Islet of Langerhans (tissue), 1 donor: ENCODE data around the gene ZSCAN5B.
A peak's percentile ranks its signal among the peaks of the same experiment; 100 is the strongest.
"Not testable (repeated sequence)": the region's sequence is repeated elsewhere in the genome, so short reads cannot be mapped to it uniquely, and the experiment has no call there.

Experiments used
- FAIRE-seq: peaks from one replicate; lab custom pipeline; 2011; peaks lifted over from hg19 to GRCh38; lab: Jason Lieb, UNC

Gene ZSCAN5B

DNA sequence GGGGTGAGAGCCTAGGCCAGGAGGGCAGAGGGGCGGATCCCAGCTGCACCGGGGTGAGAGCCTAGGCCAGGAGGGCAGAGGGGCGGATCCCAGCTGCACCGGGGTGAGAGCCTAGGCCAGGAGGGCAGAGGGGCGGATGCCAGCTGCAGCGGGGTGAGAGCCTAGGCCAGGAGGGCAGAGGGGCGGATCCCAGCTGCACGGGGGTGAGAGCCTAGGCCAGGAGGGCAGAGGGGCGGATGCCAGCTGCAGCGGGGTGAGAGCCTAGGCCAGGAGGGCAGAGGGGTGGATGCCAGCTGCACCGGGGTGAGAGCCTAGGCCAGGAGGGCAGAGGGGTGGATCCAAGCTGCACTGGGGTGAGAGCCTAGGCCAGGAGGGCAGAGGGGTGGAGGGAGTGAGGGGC, 21.3 kb downstream of the ZSCAN5B start:
- FAIRE-seq = not testable (repeated sequence)

DNA sequence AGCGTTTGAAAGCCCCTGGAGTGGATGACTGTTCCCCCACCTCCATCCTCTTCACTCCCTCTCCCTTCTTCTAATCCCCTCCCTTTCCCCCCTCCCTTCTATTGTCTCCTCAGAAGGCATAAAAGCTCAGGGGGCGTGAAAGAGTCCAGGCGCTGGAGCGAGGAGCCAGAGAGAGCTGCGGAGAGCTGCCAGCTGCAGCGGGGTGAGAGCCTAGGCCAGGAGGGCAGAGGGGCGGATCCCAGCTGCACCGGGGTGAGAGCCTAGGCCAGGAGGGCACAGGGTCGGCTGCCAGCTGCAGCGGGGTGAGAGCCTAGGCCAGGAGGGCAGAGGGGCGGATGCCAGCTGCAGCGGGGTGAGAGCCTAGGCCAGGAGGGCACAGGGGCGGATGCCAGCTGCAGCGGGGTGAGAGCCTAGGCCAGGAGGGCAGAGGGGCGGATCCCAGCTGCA, 21.7 kb downstream of the ZSCAN5B start, which contains the start of gene GALP:
Gene GALP (plus strand): TSS at position 148 of the 447 bp plus-strand sequence. CDS start 1,101 bp downstream, outside the sequence.
- FAIRE-seq = not testable (repeated sequence)

DNA sequence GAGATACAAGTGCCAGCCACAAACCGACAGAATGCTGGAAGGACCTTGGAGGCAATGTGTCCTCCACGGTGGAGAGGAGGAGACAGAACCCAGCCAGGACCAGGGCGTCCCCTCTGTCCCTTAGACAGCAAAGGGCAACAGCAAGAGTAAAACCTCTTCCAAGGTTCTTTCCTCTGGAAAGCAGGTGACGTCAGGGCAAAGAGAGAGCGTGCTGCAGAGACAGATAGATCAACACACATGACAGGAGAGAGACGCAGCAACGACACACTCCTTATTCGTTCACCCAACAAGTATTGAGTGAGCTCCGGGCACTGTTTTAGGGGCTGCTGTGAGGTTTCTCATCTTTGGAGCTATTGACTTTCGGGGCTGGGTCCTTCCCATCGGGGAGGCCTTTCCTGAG, 23.0 kb downstream of the ZSCAN5B start:
- FAIRE-seq = no peak

DNA sequence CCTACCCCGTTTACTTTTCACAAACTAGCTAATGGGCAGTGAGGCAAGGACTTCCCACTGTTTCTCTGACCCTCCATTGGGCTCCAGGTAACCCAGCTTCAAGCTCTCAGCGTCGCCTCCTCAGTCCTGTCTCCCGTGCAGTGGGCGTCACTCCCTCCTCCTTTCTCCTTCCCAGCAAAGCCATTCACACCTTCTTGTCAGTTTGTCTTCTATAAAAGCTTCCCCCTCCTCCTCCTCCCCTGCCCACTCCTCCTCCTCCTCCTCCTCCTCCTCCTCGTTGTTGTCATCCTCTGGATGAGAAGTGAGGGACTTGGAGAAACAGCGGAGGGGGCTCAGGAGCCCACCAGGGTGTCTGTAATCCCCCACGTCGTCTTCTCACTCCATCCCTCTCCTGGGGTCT, 23.5 kb downstream of the ZSCAN5B start:
- no peak for FAIRE-seq

DNA sequence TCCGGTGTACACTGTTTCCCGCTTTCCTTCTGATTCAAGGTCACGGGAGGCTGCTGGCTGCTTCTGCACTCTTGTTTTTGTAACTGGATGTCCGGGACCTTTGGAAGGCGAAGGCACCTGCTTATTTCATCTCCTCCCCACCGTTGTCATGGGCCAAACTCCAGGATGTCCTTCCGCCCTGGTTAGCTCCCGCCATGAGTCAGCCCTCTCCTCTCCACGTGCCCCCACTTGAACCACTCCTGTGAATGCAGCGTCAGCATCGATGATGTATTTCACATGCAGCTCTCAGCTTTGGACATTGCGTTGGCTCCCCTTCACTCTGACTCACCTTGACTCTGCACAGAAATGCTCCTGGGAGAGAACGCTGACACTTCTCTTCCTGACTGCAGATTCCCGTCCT, 27.3 kb downstream of the ZSCAN5B start:
- FAIRE-seq = peak; percentile 33

DNA sequence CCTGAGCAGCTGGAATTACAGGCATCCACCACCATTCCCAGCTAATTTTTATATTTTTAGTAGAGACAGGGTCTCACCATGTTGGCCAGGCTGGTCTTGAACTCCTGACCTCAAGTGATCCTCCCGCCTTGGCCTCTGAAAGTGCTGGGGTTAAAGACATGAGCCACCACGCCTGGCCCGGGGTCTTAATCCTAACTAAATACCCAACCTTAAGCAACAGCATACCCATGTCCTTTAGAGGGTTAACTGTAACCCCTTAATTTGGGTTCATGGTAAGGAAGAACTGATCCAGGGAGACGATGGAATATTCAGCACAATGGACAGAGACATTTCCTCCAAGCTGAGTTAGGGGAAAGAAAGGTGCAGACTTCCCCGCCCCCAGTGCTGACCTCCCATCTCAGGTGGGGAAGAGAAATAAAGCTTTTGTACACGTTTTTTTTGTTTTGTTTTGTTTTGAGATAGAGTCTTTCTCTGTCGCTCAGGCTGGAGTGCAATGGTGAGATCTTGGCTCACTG, 30.5 kb downstream of the ZSCAN5B start:
- FAIRE-seq = no peak

DNA sequence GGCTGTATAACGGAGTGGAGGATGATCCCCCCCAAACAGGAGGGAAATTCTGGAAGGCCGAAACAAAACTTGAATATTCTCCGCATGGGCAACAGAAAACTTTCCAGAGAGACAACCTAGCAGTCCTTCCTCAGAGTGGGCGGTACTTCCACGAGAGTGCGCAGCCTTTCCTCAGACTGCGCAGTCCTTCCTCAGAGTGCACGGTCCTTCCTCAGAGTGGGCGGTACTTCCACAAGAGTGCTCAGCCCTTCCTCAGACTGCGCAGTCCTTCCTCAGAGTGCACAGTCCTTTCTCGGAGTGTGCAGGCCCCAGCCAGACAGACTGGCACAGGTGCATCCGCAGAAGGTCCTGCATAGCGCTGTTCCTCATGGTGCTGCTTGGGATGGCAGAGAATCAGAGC, 34.5 kb downstream of the ZSCAN5B start:
- FAIRE-seq = no peak

DNA sequence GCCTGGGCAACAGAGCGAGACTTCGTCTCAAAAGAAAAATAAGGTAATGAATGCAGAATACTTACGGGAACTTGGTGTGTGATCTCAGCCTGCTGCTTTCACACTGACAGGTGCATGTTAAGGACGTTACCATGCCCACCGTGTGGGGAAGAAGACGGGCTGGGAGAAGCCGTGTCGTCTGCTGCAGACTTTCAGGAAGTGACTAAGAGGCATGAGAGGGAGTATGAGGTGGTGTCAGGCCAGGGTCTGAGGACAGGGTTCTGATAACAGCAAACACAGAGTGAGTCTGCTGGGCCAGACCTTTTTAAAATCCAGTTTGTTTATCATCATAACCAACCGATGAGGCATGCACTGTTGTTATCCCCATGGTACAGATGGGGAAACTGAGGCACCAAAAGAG, 35.3 kb downstream of the ZSCAN5B start:
- FAIRE-seq = no peak

DNA sequence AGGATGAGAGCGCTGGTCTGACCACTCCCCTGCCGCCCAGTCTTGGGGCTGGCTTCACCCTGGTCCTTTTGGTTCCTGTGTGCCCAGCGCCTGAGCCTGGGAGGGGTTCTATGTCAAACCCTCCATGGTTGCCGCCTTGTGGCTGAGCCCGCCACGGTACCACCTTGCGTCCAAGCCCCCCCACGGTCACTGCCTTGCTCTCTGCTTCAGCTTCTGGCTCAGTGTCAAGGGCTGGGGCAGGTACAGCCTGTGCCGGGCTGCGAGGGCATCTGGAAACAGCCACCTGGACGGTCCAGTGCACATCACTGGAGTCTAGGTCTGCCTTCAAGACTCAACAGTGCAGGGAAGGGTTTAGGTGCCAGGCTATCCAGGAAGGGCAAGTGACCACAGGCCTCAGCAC, 36.0 kb downstream of the ZSCAN5B start:
- FAIRE-seq = no peak

DNA sequence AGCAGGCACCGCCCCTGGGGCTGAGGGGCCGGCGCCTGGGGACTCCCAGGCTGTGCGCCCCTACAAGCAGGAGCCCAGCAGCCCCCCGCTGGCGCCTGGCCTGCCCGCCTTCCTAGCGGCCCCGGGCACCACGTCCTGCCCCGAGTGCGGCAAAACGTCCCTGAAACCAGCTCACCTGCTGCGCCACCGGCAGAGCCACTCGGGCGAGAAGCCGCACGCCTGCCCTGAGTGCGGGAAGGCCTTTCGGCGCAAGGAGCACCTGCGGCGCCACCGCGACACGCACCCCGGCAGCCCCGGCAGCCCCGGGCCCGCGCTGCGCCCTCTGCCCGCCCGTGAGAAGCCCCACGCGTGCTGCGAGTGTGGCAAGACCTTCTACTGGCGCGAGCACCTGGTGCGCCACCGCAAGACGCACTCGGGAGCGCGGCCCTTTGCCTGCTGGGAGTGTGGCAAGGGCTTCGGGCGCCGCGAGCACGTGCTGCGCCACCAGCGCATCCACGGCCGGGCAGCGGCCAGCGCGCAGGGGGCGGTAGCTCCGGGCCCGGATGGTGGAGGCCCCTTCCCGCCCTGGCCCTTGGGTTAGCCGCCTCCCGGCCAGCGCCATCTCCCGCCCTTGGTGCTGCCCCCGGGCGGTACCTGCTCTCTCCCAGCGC, 37.8 kb downstream of the ZSCAN5B start:
- no peak for FAIRE-seq

DNA sequence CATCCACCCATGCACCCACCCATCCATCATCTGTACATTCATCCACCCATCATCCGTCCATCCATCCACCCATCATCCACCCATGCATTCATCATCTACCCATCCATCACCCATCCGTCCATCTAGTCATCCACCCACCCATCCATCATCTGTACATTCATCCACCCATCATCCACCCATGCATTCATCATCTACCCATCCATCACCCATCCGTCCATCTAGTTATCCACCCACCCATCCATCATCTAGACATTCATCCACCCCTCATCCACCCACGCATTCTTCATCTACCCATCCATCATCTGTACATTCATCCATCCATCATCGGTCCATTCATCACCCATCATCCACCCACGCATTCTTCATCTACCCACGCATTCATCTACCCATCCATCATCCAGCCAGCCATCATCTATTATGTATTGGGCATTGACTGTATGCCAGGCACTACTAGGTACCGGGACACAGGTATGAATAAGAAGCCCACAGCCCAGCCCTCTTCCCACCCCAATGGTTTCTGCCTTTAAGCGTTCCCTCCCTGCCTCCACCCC, 38.5 kb downstream of the ZSCAN5B start:
- FAIRE-seq = no peak

DNA sequence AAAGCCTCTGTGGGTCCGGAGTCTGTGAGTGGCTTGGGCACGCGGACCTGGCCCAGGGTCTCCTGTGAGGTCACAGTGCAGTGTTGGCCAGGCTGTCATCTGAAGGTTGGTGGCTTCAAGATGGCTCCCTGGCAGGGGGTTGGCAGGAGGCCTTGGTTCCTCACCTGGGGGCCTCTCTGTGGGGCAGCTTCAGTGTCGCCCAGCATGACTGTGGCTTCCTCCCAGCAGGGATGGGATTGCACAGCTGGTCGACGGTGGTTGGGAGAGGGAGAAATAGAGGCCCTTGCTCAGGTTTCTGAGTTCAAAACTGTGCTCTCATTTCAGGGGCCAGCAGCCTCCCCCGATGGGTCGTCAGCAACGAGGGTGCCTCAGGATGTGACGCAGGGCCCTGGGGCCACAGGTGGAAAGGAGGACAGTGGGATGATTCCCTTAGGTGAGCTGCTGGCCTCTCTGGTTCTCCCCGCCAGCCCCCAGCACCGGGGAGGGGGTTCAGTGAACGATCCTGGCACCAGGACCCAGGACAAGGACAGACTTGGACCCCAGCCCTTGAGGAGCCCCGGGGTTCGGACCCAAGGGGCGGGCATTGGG, 39.3 kb downstream of the ZSCAN5B start:
- FAIRE-seq = no peak

DNA sequence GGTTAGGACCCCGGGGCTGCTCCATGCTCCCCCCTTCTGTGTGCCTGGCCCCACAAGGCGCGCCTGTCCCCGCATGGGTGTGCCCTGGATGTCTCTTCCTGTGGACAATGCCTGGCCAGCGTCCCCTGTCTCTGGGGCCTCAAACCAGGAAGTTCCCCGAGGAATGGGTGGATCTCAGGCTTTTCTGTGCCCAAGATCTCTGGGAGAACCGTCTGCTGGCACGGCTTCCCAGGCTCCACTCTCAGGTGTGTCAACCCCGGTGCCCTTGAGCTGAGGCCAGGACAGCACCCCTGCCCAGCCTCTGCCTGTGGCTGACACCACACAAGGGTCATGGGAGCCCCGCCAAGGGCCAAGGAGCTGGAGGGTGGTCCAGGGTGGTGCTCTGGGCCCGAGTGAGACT, 40.8 kb downstream of the ZSCAN5B start:
- no peak for FAIRE-seq

DNA sequence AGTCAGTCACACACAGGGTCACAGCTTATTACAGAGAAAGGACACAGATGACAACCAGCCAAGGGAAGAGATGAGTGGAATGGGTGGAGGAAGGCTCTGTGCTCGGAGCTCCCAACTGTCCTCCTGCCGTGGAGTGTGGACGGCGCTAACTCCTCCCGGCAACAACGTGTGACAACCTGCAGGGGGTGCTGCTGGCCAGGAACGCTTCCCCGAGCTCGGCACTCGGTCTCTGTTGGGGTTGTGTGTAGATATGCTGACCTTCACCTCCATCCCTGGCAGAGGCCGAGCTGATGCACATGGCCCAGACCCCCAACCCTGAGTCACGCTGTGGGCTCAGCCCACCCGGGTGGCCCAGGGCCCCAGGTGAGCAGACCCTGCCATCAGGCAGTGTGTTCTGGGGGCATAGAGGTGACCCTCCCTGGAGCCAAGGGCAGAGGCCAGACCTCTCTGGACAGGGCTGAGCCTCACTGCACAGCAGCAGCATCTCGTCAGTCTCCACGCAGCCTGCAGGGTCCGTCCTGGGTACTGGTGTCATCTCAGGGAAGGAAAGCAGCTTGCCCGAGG, 42.4 kb downstream of the ZSCAN5B start:
- FAIRE-seq = no peak

DNA sequence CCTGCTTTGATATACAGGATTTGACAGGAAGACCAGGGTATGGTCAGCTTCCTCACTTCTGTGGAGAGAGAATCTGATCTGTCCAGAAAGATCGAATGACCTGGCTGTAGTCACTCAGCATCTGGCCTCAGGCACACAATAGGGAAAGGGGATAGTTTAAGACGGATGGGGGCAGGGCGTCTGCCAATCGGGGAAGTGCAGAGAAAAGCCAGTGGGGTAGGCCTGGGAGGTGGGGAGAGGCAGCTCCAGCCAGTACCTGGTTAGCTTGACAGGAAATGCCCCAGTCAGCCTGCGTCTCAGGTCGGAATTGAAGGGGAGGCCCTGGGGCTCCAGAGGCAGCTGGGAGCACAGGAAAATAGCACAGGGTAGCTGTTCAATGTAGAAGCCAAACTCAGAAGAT, 44.1 kb downstream of the ZSCAN5B start:
- no peak for FAIRE-seq

DNA sequence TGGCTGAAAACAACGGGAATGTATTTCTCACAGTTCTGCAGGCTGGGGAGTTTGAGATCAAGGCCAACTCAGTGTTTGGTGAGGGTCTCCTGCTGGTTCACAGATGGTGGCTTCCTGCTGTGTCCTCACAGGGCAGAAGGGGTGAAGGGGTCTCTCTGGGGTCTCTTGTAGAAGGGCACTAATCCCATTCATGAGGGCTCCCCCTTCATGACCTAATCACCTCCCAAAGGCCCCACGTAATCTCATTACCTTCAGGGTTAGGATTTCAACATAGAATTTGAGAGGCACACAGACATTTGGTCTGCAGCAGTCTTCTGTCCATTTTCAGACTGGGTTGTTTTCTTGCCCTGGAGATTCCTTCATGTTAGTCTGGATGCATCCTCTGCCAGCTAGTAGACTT, 44.9 kb downstream of the ZSCAN5B start:
- no peak for FAIRE-seq

DNA sequence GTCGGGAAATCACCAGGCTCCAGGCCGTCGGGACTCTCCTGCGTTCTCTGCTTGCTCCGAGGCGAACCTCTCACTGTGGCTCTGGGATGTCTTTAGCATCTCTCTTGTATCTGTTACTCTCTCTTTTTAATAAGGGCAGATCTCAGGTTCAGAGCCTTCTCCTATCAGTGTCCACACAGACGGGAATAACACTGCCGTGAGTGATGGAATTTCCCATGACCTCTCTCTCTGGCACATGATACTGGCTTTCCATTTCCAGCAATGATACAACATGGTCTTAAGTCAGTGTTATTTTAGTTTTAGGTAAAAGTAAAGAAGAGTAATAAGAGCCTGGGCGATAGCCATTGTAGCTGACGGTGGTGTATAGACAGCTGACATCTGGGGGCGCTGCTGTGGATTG, 47.2 kb downstream of the ZSCAN5B start:
- no peak for FAIRE-seq

DNA sequence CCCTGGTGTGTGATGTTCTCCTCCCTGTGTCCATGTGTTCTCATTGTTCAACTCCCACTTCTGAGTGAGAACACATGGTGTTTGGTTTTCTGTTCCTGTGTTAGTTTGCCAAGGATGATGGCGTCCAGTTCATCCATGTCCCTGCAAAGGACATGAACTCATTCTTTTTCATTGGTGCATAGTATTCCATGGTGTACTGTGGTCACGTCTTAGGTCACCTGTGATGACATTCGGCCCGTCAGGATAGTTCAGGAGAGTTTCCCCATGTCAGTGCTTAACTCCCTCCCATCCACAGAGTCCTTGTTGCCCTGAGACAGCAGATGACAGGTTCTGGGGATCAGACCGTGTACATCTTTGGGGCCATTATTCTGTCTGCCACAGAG, 47.9 kb downstream of the ZSCAN5B start:
- FAIRE-seq = no peak

DNA sequence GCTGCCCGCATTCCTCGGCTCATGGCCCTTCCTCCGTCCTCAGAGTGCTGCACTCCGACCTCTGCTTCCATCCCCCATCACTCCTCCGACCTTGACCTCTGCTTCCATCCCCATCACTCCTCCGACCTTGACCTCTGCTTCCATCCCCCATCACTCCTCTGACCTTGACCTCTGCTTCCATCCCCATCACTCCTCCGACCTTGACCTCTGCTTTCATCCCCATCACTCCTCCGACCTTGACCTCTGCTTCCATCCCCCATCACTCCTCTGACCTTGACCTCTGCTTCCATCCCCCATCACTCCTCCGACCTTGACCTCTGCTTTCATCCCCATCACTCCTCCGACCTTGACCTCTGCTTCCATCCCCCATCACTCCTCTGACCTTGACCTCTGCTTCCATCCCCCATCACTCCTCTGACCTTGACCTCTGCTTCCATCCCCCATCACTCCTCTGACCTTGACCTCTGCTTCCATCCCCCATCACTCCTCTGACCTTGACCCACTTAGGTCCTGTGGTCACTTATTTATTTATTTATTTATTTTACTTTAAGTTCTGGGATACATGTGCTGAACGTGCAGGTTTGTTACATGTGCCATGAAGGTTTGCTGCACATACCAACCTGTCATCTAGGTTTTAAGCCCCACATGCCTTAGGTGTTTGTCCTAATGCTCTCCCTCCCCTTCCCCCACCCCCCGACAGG, 48.5 kb downstream of the ZSCAN5B start:
- not testable (repeated sequence) for FAIRE-seq

DNA sequence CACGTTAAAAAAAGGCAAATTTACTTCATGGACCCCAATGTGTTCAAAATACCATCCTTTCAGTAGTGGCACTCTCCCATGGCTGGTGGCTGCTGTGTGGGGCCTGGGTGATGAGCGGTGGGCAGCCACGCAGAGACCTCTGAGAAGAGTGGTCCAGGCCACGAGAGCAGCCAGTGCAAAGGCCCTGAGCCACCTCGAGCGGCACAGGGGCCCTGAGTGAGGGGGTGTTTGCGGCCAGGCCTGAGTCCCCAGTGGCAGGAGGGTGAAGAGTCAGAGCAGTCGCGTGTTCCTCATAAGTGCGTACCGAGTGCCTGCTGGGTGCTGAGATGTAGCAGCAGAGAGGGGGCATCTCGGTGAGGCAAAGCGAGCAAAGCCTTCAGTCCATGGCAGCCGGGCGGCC, 49.5 kb downstream of the ZSCAN5B start:
- no peak for FAIRE-seq

DNA sequence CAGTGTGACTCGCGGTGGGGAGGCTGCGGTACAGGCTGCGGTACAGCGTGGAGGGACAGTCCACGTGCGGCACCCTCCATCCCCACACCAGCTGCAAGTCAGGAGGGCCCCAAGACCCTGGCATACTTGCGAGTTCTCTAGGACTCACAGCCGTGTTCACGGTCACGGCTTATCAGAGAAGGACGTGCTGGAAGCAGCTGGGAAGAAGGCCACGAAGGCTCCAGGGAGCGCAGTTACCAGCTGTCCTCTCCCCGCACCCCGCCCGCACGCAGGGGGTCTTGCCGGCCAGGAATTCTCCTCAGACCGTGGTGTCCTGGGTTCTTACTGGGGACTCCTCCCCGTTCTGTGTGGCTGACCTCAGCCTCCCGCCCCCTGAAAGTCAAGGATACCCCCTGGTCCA, 50.3 kb downstream of the ZSCAN5B start:
- no peak for FAIRE-seq

DNA sequence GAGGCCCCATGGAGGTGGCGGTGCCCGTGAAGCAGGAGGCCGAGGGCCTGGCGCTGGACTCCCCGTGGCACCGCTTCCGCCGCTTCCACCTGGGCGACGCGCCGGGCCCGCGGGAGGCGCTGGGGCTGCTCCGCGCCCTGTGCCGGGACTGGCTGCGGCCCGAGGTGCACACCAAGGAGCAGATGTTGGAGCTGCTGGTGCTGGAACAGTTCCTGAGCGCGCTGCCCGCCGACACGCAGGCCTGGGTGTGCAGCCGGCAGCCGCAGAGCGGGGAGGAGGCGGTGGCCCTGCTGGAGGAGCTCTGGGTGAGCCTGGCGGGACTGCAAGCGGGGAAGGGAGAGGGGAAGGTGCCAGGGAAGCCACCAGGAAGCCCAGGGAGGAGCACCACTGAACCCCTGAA, 50.7 kb downstream of the ZSCAN5B start:
- FAIRE-seq = no peak

DNA sequence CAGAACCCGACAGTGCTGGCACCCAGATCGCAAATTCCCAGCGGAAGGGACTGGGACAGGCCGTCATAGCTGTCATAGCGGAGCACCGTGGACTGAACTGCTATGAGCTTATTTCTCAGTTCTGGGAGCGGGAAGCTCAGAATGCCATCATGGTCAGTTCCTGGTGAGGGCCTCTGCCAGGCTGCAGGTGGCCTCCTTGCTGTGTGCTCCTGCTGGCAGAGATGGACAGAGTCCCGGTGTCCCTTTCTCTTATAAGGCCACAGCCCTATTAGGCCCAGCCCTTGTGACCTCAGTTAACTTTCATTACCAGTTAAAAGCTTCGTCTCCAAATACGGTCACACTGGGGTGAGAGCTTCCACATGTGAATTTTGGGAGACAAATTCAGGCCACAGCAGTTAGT, 51.9 kb downstream of the ZSCAN5B start:
- no peak for FAIRE-seq
